HG03460 (cell line): ENCODE data around the gene KCNAB1.

ENCODE experiments used
- ATAC-seq: cut with Tn5 transposase; IDR thresholded peaks from one replicate; pipeline ENCODE4 v1.9.1; 2021; ENCODE audit not compliant: unreplicated experiment

The KCNAB1 gene

GRCh38 chr3:156305672-156306071 is 185.3 kb downstream of the KCNAB1 start:
- no peak for ATAC-seq

GRCh38 chr3:156307704-156308103 is 187.3 kb downstream of the KCNAB1 start:
- ATAC-seq, result no peak

GRCh38 chr3:156311431-156311830 is 191.1 kb downstream of the KCNAB1 start:
- ATAC-seq, result no peak

- ATAC-seq, result no peak
These were observed 191.6 kb downstream of the KCNAB1 start for GRCh38 chr3:156311930-156312329.

GRCh38 chr3:156316076-156316475 is 195.7 kb downstream of the KCNAB1 start:
- ATAC-seq, result no peak

GRCh38 chr3:156317462-156318074 is 197.2 kb downstream of the KCNAB1 start:
- ATAC-seq, result no peak

GRCh38 chr3:156321945-156322344 is 201.6 kb downstream of the KCNAB1 start:
- no peak for ATAC-seq

GRCh38 chr3:156323466-156323865 is 203.1 kb downstream of the KCNAB1 start:
- ATAC-seq, result no peak

- ATAC-seq, result no peak
These were observed 210.0 kb downstream of the KCNAB1 start for GRCh38 chr3:156330415-156330814.

GRCh38 chr3:156332304-156332703 is 211.9 kb downstream of the KCNAB1 start:
- no peak for ATAC-seq

GRCh38 chr3:156334841-156335545 is 214.6 kb downstream of the KCNAB1 start:
- no peak for ATAC-seq

- no peak for ATAC-seq
These were observed 219.1 kb downstream of the KCNAB1 start for GRCh38 chr3:156339491-156339890.

- no peak for ATAC-seq
These were observed 221.0 kb downstream of the KCNAB1 start for GRCh38 chr3:156341332-156341731.

- ATAC-seq, result peak; percentile 99
These were observed 221.5 kb downstream of the KCNAB1 start for GRCh38 chr3:156341831-156342416.

GRCh38 chr3:156344215-156344614 is 223.8 kb downstream of the KCNAB1 start:
- no peak for ATAC-seq

GRCh38 chr3:156349111-156349510 is 228.7 kb downstream of the KCNAB1 start:
- no peak for ATAC-seq

GRCh38 chr3:156349978-156350377 is 229.6 kb downstream of the KCNAB1 start:
- ATAC-seq, result no peak

- ATAC-seq, result no peak
These were observed 230.4 kb downstream of the KCNAB1 start for GRCh38 chr3:156350781-156351180.

GRCh38 chr3:156351783-156352182 is 231.4 kb downstream of the KCNAB1 start:
- ATAC-seq, result no peak

GRCh38 chr3:156352728-156353127 is 232.3 kb downstream of the KCNAB1 start:
- ATAC-seq, result no peak

- no peak for ATAC-seq
These were observed 233.2 kb downstream of the KCNAB1 start for GRCh38 chr3:156353563-156353962.
